HEK293 (cell line): ENCODE results near the gene RAMP3.

Experiments used
- CTCF ChIA-PET: fragments of 350-600 bp; formaldehyde crosslinking; extraction: SDS; loops from one replicate; lab custom pipeline; 2021; ENCODE audit warnings: antibody characterized with exemption; lab: Yijun Ruan, JAX
- POLR2A ChIA-PET: fragments of 300-600 bp; formaldehyde crosslinking; extraction: SDS; loops from one replicate; lab custom pipeline; 2020; ENCODE audit warnings: antibody characterized with exemption, inconsistent platforms; lab: Yijun Ruan, JAX
- H3K27ac ChIP-seq: fragments of 200-500 bp; sonication (Bioruptor generic); 2 replicates; pipeline ENCODE4 v1.5.1; 2014; ENCODE audit warnings: low read depth, low read length, control low read depth, inconsistent platforms; ENCODE audit errors: extremely low read depth
- H3K36me3 ChIP-seq, 2 experiments: fragments of 200-500 bp in 1 of 2; sonication (Bioruptor generic) in 1 of 2; 1 replicate in 1 of 2; 2 replicates in 1 of 2; pipeline ENCODE4 v1.5.1; 2014 to 2017; ENCODE audit warnings: inconsistent platforms in 2 of 2, low read length in 2 of 2; ENCODE audit not compliant: control insufficient read depth in 2 of 2, insufficient read depth in 1 of 2
- H3K4me1 ChIP-seq: fragments of 200-500 bp; sonication (Bioruptor generic); 2 replicates; pipeline ENCODE4 v1.5.1; 2014; ENCODE audit warnings: mild to moderate bottlenecking, low read length, inconsistent platforms; ENCODE audit not compliant: control insufficient read depth, insufficient read depth
- H3K4me3 ChIP-seq: 2 replicates; pipeline ENCODE4 v1.5.1; 2011; ENCODE audit warnings: low read depth, mild to moderate bottlenecking, control low read depth, low read length, moderate library complexity
- H3K9me3 ChIP-seq: fragments of 200-500 bp; sonication (Bioruptor generic); 2 replicates; pipeline ENCODE4 v1.5.1; 2014; ENCODE audit warnings: low read depth, low read length, inconsistent platforms; ENCODE audit not compliant: control insufficient read depth, insufficient read depth
- SP3 ChIP-seq: fragments of 450-650 bp; formaldehyde crosslinking; IDR thresholded peaks from 2 replicates; pipeline ENCODE4 v1.5.1; 2016; ENCODE audit warnings: missing biosample characterization, missing genetic modification characterization
- SP7 ChIP-seq: fragments of 450-650 bp; formaldehyde crosslinking; IDR thresholded peaks from 2 replicates; pipeline ENCODE4 v1.5.1; 2016; ENCODE audit warnings: missing biosample characterization, missing genetic modification characterization
- ZBTB48 ChIP-seq: fragments of 450-650 bp; formaldehyde crosslinking; IDR thresholded peaks from 2 replicates; pipeline ENCODE4 v1.5.1; 2016; ENCODE audit warnings: missing biosample characterization, missing genetic modification characterization
- ZBTB7A ChIP-seq: fragments of 450-650 bp; formaldehyde crosslinking; IDR thresholded peaks from 2 replicates; pipeline ENCODE4 v1.5.1; 2016; ENCODE audit warnings: low read depth, missing biosample characterization, missing genetic modification characterization
- ZEB2 ChIP-seq: fragments of 450-650 bp; formaldehyde crosslinking; IDR thresholded peaks from 2 replicates; pipeline ENCODE4 v1.5.1; 2016; ENCODE audit warnings: missing biosample characterization, missing genetic modification characterization
- ZNF16 ChIP-seq: fragments of 450-650 bp; formaldehyde crosslinking; IDR thresholded peaks from 2 replicates; pipeline ENCODE4 v1.5.1; 2016; ENCODE audit warnings: low read depth, missing biosample characterization, missing genetic modification characterization
- ZNF184 ChIP-seq: fragments of 450-650 bp; IDR thresholded peaks from 2 replicates; pipeline ENCODE4 v1.5.1; 2018; ENCODE audit warnings: missing biosample characterization, mild to moderate bottlenecking, missing genetic modification characterization
- ZNF202 ChIP-seq: fragments of 450-650 bp; formaldehyde crosslinking; IDR thresholded peaks from 2 replicates; pipeline ENCODE4 v1.5.1; 2016; ENCODE audit warnings: missing biosample characterization, missing genetic modification characterization, borderline replicate concordance
- ZNF292 ChIP-seq: fragments of 450-650 bp; formaldehyde crosslinking; IDR thresholded peaks from 2 replicates; pipeline ENCODE4 v1.5.1; 2016; ENCODE audit warnings: low read depth, missing biosample characterization, missing genetic modification characterization, borderline replicate concordance
- ZNF324 ChIP-seq: fragments of 450-650 bp; formaldehyde crosslinking; IDR thresholded peaks from 2 replicates; pipeline ENCODE4 v1.5.1; 2016; ENCODE audit warnings: missing biosample characterization, missing genetic modification characterization
- ZNF426 ChIP-seq: fragments of 450-650 bp; formaldehyde crosslinking; IDR thresholded peaks from 2 replicates; pipeline ENCODE4 v1.5.1; 2017; ENCODE audit warnings: missing biosample characterization, missing genetic modification characterization, mild to moderate bottlenecking, inconsistent platforms, moderate library complexity
- ZNF548 ChIP-seq: fragments of 450-650 bp; formaldehyde crosslinking; IDR thresholded peaks from 2 replicates; pipeline ENCODE4 v1.5.1; 2016; ENCODE audit warnings: missing biosample characterization, missing genetic modification characterization
- ZNF561 ChIP-seq: fragments of 450-650 bp; IDR thresholded peaks from 2 replicates; pipeline ENCODE4 v1.5.1; 2018; ENCODE audit warnings: missing biosample characterization, missing genetic modification characterization, borderline replicate concordance
- ZNF585B ChIP-seq: fragments of 450-650 bp; formaldehyde crosslinking; IDR thresholded peaks from 2 replicates; pipeline ENCODE4 v1.5.1; 2016; ENCODE audit warnings: missing biosample characterization, missing genetic modification characterization
- ZNF596 ChIP-seq: fragments of 450-650 bp; IDR thresholded peaks from 2 replicates; pipeline ENCODE4 v1.5.0; 2018; ENCODE audit warnings: missing biosample characterization, mild to moderate bottlenecking, missing genetic modification characterization, moderate library complexity
- ZNF610 ChIP-seq: fragments of 450-650 bp; formaldehyde crosslinking; IDR thresholded peaks from 2 replicates; pipeline ENCODE4 v1.5.1; 2016; ENCODE audit warnings: missing biosample characterization, missing genetic modification characterization, borderline replicate concordance
- ZNF624 ChIP-seq: fragments of 450-650 bp; formaldehyde crosslinking; IDR thresholded peaks from 2 replicates; pipeline ENCODE4 v1.5.1; 2017; ENCODE audit warnings: missing biosample characterization, missing genetic modification characterization
- ZNF677 ChIP-seq: fragments of 450-650 bp; IDR thresholded peaks from 2 replicates; pipeline ENCODE4 v1.5.0; 2018; ENCODE audit warnings: missing biosample characterization, mild to moderate bottlenecking, missing genetic modification characterization, moderate library complexity
- ZNF707 ChIP-seq: fragments of 450-650 bp; formaldehyde crosslinking; IDR thresholded peaks from 2 replicates; pipeline ENCODE4 v1.5.1; 2016; ENCODE audit warnings: missing biosample characterization, missing genetic modification characterization
- ZNF837 ChIP-seq: fragments of 450-650 bp; formaldehyde crosslinking; IDR thresholded peaks from 2 replicates; pipeline ENCODE4 v1.5.1; 2016; ENCODE audit warnings: missing biosample characterization, missing genetic modification characterization
- ZNF843 ChIP-seq: fragments of 450-650 bp; formaldehyde crosslinking; IDR thresholded peaks from 2 replicates; pipeline ENCODE4 v1.5.1; 2016; ENCODE audit warnings: missing biosample characterization, missing genetic modification characterization
- ZSCAN23 ChIP-seq: fragments of 450-650 bp; formaldehyde crosslinking; IDR thresholded peaks from 2 replicates; pipeline ENCODE4 v1.5.1; 2016; ENCODE audit warnings: missing biosample characterization, missing genetic modification characterization
- TF ChIP-seq, protein P1 (sequence below): fragments of 450-650 bp; formaldehyde crosslinking; IDR thresholded peaks from 2 replicates; pipeline ENCODE4 v1.5.1; 2017; ENCODE audit warnings: missing biosample characterization, missing genetic modification characterization
- TF ChIP-seq, protein P2 (sequence below): fragments of 450-650 bp; formaldehyde crosslinking; IDR thresholded peaks from 2 replicates; pipeline ENCODE4 v1.5.1; 2016; ENCODE audit warnings: missing biosample characterization, missing genetic modification characterization
- TF ChIP-seq, protein P3 (sequence below): fragments of 450-650 bp; formaldehyde crosslinking; IDR thresholded peaks from 2 replicates; pipeline ENCODE4 v1.5.1; 2016; ENCODE audit warnings: missing biosample characterization, missing genetic modification characterization, low read depth

Gene RAMP3

DNA sequence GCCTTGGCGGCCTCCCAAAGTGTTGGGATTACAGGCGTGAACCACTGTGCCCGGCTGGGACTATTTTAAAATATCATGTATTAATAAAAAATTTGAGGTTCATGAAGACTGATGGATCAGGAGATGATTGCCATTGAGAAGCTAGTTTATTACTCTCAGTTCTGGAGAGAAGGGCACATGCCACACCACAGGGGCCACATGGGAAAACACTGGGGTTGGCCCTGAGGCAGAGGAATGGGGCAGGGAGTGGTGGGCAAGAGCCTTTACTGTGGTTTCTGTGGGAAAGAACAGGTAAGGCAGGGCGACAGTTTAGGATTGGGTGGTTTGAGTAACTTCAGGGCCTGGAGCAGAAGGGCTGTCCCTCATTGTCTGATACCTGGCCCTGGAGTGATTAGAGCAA, 39.3 kb upstream of the RAMP3 start:
- no peak overlapping the region for H3K4me3 ChIP-seq
- H3K27ac ChIP-seq: no peak overlapping the region
- TF ChIP-seq, protein P1, sequence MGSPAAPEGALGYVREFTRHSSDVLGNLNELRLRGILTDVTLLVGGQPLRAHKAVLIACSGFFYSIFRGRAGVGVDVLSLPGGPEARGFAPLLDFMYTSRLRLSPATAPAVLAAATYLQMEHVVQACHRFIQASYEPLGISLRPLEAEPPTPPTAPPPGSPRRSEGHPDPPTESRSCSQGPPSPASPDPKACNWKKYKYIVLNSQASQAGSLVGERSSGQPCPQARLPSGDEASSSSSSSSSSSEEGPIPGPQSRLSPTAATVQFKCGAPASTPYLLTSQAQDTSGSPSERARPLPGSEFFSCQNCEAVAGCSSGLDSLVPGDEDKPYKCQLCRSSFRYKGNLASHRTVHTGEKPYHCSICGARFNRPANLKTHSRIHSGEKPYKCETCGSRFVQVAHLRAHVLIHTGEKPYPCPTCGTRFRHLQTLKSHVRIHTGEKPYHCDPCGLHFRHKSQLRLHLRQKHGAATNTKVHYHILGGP (tag by site-specific recombination): no peak
- TF ChIP-seq ZNF837 (tag by site-specific recombination) (no peak), ZNF292 (tag by site-specific recombination) (no peak), ZNF548 (no peak), ZNF324 (tag by site-specific recombination) (no peak), ZBTB48 (tag by site-specific recombination) (no peak), ZNF624 (no peak), ZNF16 (no peak), ZNF843 (tag by site-specific recombination) (no peak), ZNF184 (tag by site-specific recombination) (no peak), ZNF426 (no peak)
- TF ChIP-seq, protein P2, sequence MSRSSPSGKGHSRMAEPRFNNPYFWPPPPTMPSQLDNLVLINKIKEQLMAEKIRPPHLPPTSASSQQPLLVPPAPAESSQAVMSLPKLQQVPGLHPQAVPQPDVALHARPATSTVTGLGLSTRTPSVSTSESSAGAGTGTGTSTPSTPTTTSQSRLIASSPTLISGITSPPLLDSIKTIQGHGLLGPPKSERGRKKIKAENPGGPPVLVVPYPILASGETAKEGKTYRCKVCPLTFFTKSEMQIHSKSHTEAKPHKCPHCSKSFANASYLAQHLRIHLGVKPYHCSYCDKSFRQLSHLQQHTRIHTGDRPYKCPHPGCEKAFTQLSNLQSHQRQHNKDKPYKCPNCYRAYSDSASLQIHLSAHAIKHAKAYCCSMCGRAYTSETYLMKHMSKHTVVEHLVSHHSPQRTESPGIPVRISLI: no peak
- no peaks in the 10 kb centered on the region for H3K36me3 ChIP-seq
- CTCF ChIA-PET: interaction anchor here (1.0 kb wide), 1 partner anchor 17 kb away, joined by 5 read pairs; no protein-coding TSS in a partner anchor
- POLR2A ChIA-PET: no interaction called here
- H3K4me1 ChIP-seq: no peaks in the 10 kb centered on the region
- no peaks in the 10 kb centered on the region for H3K9me3 ChIP-seq

DNA sequence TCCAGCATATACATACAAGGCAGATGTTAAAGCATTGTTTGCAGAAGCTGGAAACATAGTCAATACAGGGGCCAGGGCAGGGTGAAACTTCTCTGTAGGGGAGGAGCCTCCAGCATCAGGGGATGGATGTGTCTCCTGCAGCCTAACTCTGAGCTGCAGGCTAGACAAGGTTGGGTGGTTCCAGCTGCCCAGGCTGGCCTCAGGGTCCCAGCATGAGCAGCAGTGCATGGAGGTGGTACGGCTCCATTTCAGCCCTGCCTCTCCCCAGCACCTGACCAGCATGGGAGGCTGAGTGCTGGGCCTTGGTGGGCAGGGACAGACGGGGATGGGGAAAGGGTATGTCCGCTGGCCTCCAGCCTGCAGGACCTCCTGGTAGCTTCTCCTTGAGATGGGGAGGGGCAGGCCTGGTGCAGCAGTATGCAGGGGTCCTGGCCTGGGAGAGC, 38.7 kb upstream of the RAMP3 start:
- POLR2A ChIA-PET: no interaction called here

DNA sequence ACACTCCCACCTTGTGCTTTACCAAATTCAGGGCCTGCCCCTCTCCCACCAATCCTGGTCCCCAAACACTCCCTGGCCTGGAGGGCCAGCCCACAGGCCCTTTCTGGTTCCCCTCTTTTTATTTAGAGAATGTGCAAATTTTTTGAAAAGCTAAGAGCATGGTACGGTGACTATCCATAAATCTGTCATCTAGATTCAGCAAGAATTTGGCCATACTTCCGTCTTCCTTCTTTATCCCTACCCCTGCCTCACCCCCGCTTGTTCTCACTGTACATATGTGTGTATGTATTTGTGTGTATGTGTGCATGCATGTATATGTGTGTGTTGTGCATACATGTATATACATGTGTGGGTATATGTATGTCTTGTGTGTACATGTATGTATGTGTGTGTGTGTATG, 38.0 kb upstream of the RAMP3 start:
- Histone ChIP-seq H3K4me3 (no peak overlapping the region), H3K4me1 (no peaks in the 10 kb centered on the region), H3K9me3 (no peaks in the 10 kb centered on the region), H3K36me3 (no peaks in the 10 kb centered on the region), H3K27ac (no peak overlapping the region)
- no peak for TF ChIP-seq SP3 (tag by site-specific recombination)
- TF ChIP-seq ZEB2: no peak
- TF ChIP-seq ZNF596 (tag by site-specific recombination): no peak
- no peak for TF ChIP-seq SP7 (tag by site-specific recombination)
- TF ChIP-seq ZNF202 (tag by site-specific recombination): no peak
- no peak for TF ChIP-seq ZSCAN23 (tag by site-specific recombination)
- no peak for TF ChIP-seq ZNF707 (tag by site-specific recombination)
- no peak for TF ChIP-seq ZNF610 (tag by site-specific recombination)
- TF ChIP-seq ZNF585B (tag by site-specific recombination): no peak
- POLR2A ChIA-PET: no interaction called here
- CTCF ChIA-PET: no interaction called here

More for the DNA sequence above, 38.7 kb upstream of the RAMP3 start:
- CTCF ChIA-PET: interaction anchor here (1.0 kb wide), 1 partner anchor 17 kb away, joined by 5 read pairs; no protein-coding TSS in a partner anchor
- Histone ChIP-seq H3K36me3 (no peaks in the 10 kb centered on the region), H3K27ac (no peak overlapping the region), H3K4me1 (no peaks in the 10 kb centered on the region), H3K9me3 (no peaks in the 10 kb centered on the region), H3K4me3 (no peak overlapping the region)
- no peak for TF ChIP-seq ZBTB7A (tag by site-specific recombination)
- no peak for TF ChIP-seq SP3 (tag by site-specific recombination)
- no peak for TF ChIP-seq ZNF561 (tag by site-specific recombination)
- TF ChIP-seq ZNF677: no peak
- TF ChIP-seq, protein P3, sequence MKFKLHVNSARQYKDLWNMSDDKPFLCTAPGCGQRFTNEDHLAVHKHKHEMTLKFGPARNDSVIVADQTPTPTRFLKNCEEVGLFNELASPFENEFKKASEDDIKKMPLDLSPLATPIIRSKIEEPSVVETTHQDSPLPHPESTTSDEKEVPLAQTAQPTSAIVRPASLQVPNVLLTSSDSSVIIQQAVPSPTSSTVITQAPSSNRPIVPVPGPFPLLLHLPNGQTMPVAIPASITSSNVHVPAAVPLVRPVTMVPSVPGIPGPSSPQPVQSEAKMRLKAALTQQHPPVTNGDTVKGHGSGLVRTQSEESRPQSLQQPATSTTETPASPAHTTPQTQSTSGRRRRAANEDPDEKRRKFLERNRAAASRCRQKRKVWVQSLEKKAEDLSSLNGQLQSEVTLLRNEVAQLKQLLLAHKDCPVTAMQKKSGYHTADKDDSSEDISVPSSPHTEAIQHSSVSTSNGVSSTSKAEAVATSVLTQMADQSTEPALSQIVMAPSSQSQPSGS (tag by site-specific recombination): no peak
